Cardiac fibroblast (primary cell): ENCODE results near the gene JPH4.
A peak's percentile ranks its signal among the peaks of the same experiment; 100 is the strongest.

Source experiments
- DNase-seq, 2 donors: peaks; one replicate each; pipeline versions ENCODE4 v3.0.0 to v3.0.0-alpha.2; 2010; ENCODE audit warnings: low read depth in 2 of 2
- H3K4me3 ChIP-seq, 2 donors: replicated peaks in 1 of 2; 1 replicate in 1 of 2; 2 replicates in 1 of 2; pipeline ENCODE4 v1.5.1; 2011; ENCODE audit warnings: low read depth in 2 of 2, low read length in 2 of 2, mild to moderate bottlenecking in 2 of 2, moderate library complexity in 1 of 2
- TF ChIP-seq, protein P1 (sequence below): IDR thresholded peaks from one replicate; pipeline ENCODE4 v1.5.1; 2011; ENCODE audit warnings: low read depth, mild to moderate bottlenecking, low read length, inconsistent platforms

JPH4 gene

DNA sequence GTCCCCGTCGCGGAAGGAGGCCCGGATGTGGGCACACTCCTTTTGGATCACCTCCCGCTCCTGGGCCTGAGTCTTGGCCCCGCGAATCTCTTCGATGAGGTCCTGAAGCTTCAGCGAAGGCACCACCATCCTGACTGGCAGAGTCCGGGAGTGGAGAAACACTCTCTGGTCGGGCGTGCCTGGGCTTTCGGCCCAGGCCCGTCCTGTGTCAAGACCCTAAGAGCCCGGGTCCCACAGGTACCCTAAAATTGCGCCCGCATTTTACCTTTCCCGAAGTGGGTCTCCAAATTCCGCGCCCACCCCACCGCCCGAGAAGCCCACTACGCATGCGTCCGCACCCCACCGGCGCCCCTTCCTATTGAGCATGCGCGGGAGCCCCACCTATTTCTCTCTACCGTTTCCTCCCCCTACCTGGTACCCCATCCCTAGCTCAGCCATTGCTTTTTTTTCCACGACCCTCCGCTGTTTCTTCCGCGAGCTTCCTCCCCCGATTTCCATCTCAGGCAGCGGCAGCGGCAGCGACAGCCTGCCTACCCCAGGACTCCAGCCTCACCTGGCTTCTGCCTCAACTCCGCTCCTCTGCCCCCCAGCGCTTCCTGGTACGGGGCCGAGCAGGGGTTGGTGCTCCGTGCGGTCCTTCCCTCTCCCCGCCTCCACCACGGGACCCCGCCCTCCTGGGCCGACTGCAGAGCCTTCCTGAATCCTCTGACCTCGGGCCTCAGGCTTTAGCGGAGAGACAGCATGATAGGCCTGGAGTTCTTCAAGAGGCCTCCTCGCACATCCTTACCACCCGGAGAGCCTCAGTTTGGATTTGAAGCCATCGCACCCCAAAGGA, 11.2 kb downstream of the JPH4 start, which contains the start of gene AP1G2:
Gene AP1G2 (minus strand): TSS at position 606 of the 835 bp plus-strand sequence. CDS start 477 bp downstream, at position 129.
- peak; percentile 65 to 84 for DNase-seq
- TF ChIP-seq, protein P1, sequence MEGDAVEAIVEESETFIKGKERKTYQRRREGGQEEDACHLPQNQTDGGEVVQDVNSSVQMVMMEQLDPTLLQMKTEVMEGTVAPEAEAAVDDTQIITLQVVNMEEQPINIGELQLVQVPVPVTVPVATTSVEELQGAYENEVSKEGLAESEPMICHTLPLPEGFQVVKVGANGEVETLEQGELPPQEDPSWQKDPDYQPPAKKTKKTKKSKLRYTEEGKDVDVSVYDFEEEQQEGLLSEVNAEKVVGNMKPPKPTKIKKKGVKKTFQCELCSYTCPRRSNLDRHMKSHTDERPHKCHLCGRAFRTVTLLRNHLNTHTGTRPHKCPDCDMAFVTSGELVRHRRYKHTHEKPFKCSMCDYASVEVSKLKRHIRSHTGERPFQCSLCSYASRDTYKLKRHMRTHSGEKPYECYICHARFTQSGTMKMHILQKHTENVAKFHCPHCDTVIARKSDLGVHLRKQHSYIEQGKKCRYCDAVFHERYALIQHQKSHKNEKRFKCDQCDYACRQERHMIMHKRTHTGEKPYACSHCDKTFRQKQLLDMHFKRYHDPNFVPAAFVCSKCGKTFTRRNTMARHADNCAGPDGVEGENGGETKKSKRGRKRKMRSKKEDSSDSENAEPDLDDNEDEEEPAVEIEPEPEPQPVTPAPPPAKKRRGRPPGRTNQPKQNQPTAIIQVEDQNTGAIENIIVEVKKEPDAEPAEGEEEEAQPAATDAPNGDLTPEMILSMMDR = no peak
- H3K4me3 ChIP-seq = peak within 1 kb of the TSS; percentile 64 to 69

GRCh38 chr14:23566778-23567185, 11.8 kb downstream of the JPH4 start:
- DNase-seq = peak; percentile 27 to 36
- peak overlapping the region; percentile 64 to 69 for H3K4me3 ChIP-seq
- TF ChIP-seq, protein P1 = peak; percentile 29

DNA sequence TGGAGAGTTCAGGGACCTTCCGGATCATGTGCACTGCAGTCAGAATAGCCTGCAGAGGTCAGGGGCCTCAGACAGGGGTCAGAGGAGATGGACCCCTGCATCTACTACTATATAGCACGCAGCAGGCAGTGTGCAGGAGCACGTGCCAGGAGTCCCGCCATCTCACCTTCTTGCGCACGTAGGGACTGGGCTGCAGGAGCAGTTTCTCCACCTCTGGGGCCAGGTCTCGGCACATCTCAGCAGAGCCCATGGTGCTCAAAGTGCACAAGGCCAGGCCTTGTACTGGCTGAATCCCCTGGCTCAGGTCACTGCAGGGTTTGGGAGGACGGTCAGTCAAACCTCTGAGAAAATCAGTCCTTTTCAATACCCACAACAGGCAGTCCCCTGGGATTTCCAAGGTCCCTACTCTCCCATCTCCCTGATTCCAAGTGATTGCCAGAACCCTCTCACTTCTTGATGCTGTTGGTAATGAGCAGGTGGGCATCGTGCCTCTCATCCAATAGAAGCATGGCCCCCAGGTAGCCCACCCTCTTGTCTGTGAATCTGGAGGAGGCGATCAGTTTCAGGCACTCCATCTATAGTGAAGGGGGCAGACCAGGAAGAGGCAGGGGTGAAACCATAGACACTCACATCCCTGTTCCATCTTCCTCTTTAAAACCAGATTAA, 12.3 kb downstream of the JPH4 start:
- no peak for DNase-seq
- TF ChIP-seq, protein P1 = no peak
- no peak overlapping the region for H3K4me3 ChIP-seq

GRCh38 chr14:23565626-23566025, 13.0 kb downstream of the JPH4 start:
- no peak for DNase-seq
- no peak overlapping the region for H3K4me3 ChIP-seq

DNA sequence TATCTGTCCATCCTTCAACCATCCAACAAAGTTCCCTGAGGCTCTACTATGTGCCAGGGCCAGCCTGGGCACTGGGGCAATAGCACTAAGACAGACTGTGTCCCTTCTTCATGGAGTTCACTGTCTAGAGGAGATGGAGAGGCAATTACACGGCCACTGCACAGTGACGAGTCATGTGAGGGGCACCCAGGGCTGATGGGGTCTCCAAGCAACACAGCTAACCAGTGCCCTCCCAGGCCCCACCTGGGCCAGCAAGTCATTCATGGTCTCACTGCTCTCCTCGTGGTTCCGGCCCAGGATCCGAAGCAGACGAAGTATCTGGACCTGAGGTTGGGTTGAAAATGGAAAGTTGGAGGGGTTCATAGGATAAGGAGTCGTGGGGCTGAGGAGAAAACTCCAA, 13.7 kb downstream of the JPH4 start:
- no peak overlapping the region for H3K4me3 ChIP-seq
- no peak for DNase-seq
- TF ChIP-seq, protein P1 = no peak

More at GRCh38 chr14:23565626-23566025, 13.0 kb downstream of the JPH4 start:
- TF ChIP-seq, protein P1 = no peak

- TF ChIP-seq, protein P1 = no peak
- no peak overlapping the region for H3K4me3 ChIP-seq
- DNase-seq = no peak
Measured at GRCh38 chr14:23564181-23564812, 14.3 kb downstream of the JPH4 start.
